Activated naive CD8-positive, alpha-beta T cell treated with anti-CD3 and anti-CD28 coated beads for 36 hours (primary cell): ENCODE data around the gene NRXN2. TPM values are rescaled to one million over a fixed set of nuclear protein-coding genes. Genes with fewer than 3 reads are reported as not detected.
"Not testable (repeated sequence)": the region's sequence is repeated elsewhere in the genome, so short reads cannot be mapped to it uniquely, and the experiment has no call there.

Source experiments
- DNase-seq: peaks from one replicate; pipeline ENCODE4 v3.0.0; 2021
- H3K27ac Mint-ChIP-seq: one replicate; pipeline ENCODE4 v1.8.0; 2022; ENCODE audit warnings: mild to moderate bottlenecking, moderate library complexity, mixed read lengths
- H3K27me3 Mint-ChIP-seq: one replicate; pipeline ENCODE4 v1.8.0; 2022; ENCODE audit warnings: mild to moderate bottlenecking, mixed read lengths
- H3K36me3 Mint-ChIP-seq: one replicate; pipeline ENCODE4 v1.8.0; 2021; ENCODE audit warnings: mild to moderate bottlenecking, mixed read lengths
- H3K4me1 Mint-ChIP-seq: one replicate; pipeline ENCODE4 v1.8.0; 2021; ENCODE audit warnings: mixed read lengths
- H3K4me3 Mint-ChIP-seq: one replicate; pipeline ENCODE4 v1.8.0; 2022; ENCODE audit warnings: mild to moderate bottlenecking, moderate library complexity, mixed read lengths
- H3K9me3 Mint-ChIP-seq: one replicate; pipeline ENCODE4 v1.8.0; 2022; ENCODE audit warnings: mixed read lengths
- total RNA-seq, 2 experiments: library from RNA; stranded (reverse); gene quantifications; one replicate each; pipeline ENCODE4 v1.2.3, GENCODE V29; 2021

Gene NRXN2
- total RNA-seq, 2 experiments from 2014 or later = 0.20 to 0.58 TPM

- Mint-ChIP-seq H3K36me3 (no peaks in the 10 kb centered on the region), H3K4me3 (no peak overlapping the region), H3K9me3 (no peaks in the 10 kb centered on the region), H3K4me1 (no peaks in the 10 kb centered on the region), H3K27ac (no peak overlapping the region), H3K27me3 (no peaks in the 10 kb centered on the region)
- no peak for DNase-seq
Observed at GRCh38 chr11:64564947-64565889, 157.8 kb downstream of the NRXN2 start.

- no peak overlapping the region for H3K4me3 Mint-ChIP-seq
- no peaks in the 10 kb centered on the region for H3K36me3 Mint-ChIP-seq
- no peak for DNase-seq
- no peaks in the 10 kb centered on the region for H3K9me3 Mint-ChIP-seq
- H3K27me3 Mint-ChIP-seq = no peaks in the 10 kb centered on the region
- H3K27ac Mint-ChIP-seq = no peak overlapping the region
- no peaks in the 10 kb centered on the region for H3K4me1 Mint-ChIP-seq
Observed at GRCh38 chr11:64564419-64564818, 158.6 kb downstream of the NRXN2 start.

GRCh38 chr11:64563966-64564365 is 159.0 kb downstream of the NRXN2 start:
- DNase-seq = no peak
- Mint-ChIP-seq H3K4me1 (no peaks in the 10 kb centered on the region), H3K9me3 (no peaks in the 10 kb centered on the region), H3K36me3 (no peaks in the 10 kb centered on the region), H3K4me3 (no peak overlapping the region), H3K27ac (no peak overlapping the region), H3K27me3 (no peaks in the 10 kb centered on the region)

- Mint-ChIP-seq H3K4me1 (no peaks in the 10 kb centered on the region), H3K9me3 (no peaks in the 10 kb centered on the region), H3K4me3 (no peak overlapping the region), H3K36me3 (no peaks in the 10 kb centered on the region), H3K27me3 (no peaks in the 10 kb centered on the region), H3K27ac (no peak overlapping the region)
- DNase-seq = no peak
Observed at GRCh38 chr11:64562723-64563351, 160.2 kb downstream of the NRXN2 start.

GRCh38 chr11:64561984-64562722 is 160.8 kb downstream of the NRXN2 start:
- no peak overlapping the region for H3K27ac Mint-ChIP-seq
- no peaks in the 10 kb centered on the region for H3K9me3 Mint-ChIP-seq
- no peak for DNase-seq
- no peaks in the 10 kb centered on the region for H3K27me3 Mint-ChIP-seq
- H3K4me1 Mint-ChIP-seq = no peaks in the 10 kb centered on the region
- H3K36me3 Mint-ChIP-seq = no peaks in the 10 kb centered on the region
- H3K4me3 Mint-ChIP-seq = no peak overlapping the region

GRCh38 chr11:64561429-64561828 is 161.6 kb downstream of the NRXN2 start:
- H3K4me3 Mint-ChIP-seq, H3K9me3 Mint-ChIP-seq, H3K4me1 Mint-ChIP-seq, H3K27ac Mint-ChIP-seq, DNase-seq, H3K27me3 Mint-ChIP-seq, H3K36me3 Mint-ChIP-seq: not testable (repeated sequence)

GRCh38 chr11:64560941-64561340 is 162.1 kb downstream of the NRXN2 start:
- no peaks in the 10 kb centered on the region for H3K27me3 Mint-ChIP-seq
- no peak overlapping the region for H3K27ac Mint-ChIP-seq
- no peaks in the 10 kb centered on the region for H3K4me1 Mint-ChIP-seq
- DNase-seq = no peak
- H3K9me3 Mint-ChIP-seq = no peaks in the 10 kb centered on the region
- H3K36me3 Mint-ChIP-seq = no peaks in the 10 kb centered on the region
- H3K4me3 Mint-ChIP-seq = no peak overlapping the region

- no peak for DNase-seq
- Mint-ChIP-seq H3K9me3 (no peaks in the 10 kb centered on the region), H3K4me1 (peaks cover 1% of the 10 kb centered on the region), H3K4me3 (no peak overlapping the region), H3K27ac (no peak overlapping the region), H3K36me3 (no peaks in the 10 kb centered on the region), H3K27me3 (no peaks in the 10 kb centered on the region)
Observed at GRCh38 chr11:64560139-64560771, 162.7 kb downstream of the NRXN2 start.

- Mint-ChIP-seq H3K9me3 (no peaks in the 10 kb centered on the region), H3K36me3 (no peaks in the 10 kb centered on the region), H3K4me3 (no peak overlapping the region), H3K27me3 (no peaks in the 10 kb centered on the region), H3K27ac (no peak overlapping the region), H3K4me1 (peaks cover 5% of the 10 kb centered on the region)
- DNase-seq = no peak
Observed at GRCh38 chr11:64559351-64560138, 163.5 kb downstream of the NRXN2 start.

- no peaks in the 10 kb centered on the region for H3K9me3 Mint-ChIP-seq
- no peaks in the 10 kb centered on the region for H3K36me3 Mint-ChIP-seq
Observed at GRCh38 chr11:64558869-64559268, 164.1 kb downstream of the NRXN2 start.

GRCh38 chr11:64558065-64558745 is 164.8 kb downstream of the NRXN2 start:
- Mint-ChIP-seq H3K4me1 (peaks cover 5% of the 10 kb centered on the region), H3K27ac (no peak overlapping the region), H3K27me3 (no peaks in the 10 kb centered on the region), H3K9me3 (no peaks in the 10 kb centered on the region), H3K36me3 (no peaks in the 10 kb centered on the region), H3K4me3 (no peak overlapping the region)
- no peak for DNase-seq

More at GRCh38 chr11:64558869-64559268, 164.1 kb downstream of the NRXN2 start:
- DNase-seq = no peak
- Mint-ChIP-seq H3K27me3 (no peaks in the 10 kb centered on the region), H3K4me1 (peaks cover 5% of the 10 kb centered on the region), H3K27ac (no peak overlapping the region), H3K4me3 (no peak overlapping the region)

- no peak for DNase-seq
- Mint-ChIP-seq H3K27ac (no peak overlapping the region), H3K9me3 (peaks cover 2% of the 10 kb centered on the region), H3K4me1 (peaks cover 5% of the 10 kb centered on the region), H3K4me3 (no peak overlapping the region), H3K36me3 (no peaks in the 10 kb centered on the region), H3K27me3 (no peaks in the 10 kb centered on the region)
Observed at GRCh38 chr11:64556721-64557250, 166.2 kb downstream of the NRXN2 start.
